Measurements from ENCODE around the gene JPT1.
"Not testable (repeated sequence)": the region's sequence is repeated elsewhere in the genome, so short reads cannot be mapped to it uniquely, and the experiment has no call there.

JPT1 gene

GRCh38 chr17:75154195-75155106, at the start of gene JPT1:
Gene JPT1, minus strand, starts transcription at chr17:75154512. Its CDS starts 115 bp downstream, at chr17:75154397.
- DNase-seq, result peak; percentile 97

GRCh38 chr17:75199886-75200618, 45.7 kb upstream of the JPT1 start:
- no peak for DNase-seq

GRCh38 chr17:75194879-75195278, 40.6 kb upstream of the JPT1 start:
- DNase-seq, result no peak

- no peak for DNase-seq
These were observed 37.3 kb upstream of the JPT1 start for GRCh38 chr17:75191584-75191983.

GRCh38 chr17:75188614-75189013, 34.3 kb upstream of the JPT1 start:
- no peak for DNase-seq

- no peak for DNase-seq
These were observed 29.9 kb upstream of the JPT1 start for GRCh38 chr17:75183999-75184884.

- peak; percentile 90 for DNase-seq
These were observed 28.5 kb upstream of the JPT1 start, which contains the start of gene SUMO2 for GRCh38 chr17:75182569-75183436. Gene SUMO2, minus strand, starts transcription at chr17:75182959. Its CDS starts 125 bp downstream, at chr17:75182834.

GRCh38 chr17:75182319-75182568, 27.9 kb upstream of the JPT1 start:
- DNase-seq, result no peak

GRCh38 chr17:75181608-75182318, 27.5 kb upstream of the JPT1 start:
- DNase-seq, result no peak

GRCh38 chr17:75181110-75181509, 26.8 kb upstream of the JPT1 start:
- DNase-seq, result no peak

GRCh38 chr17:75178453-75178852, 24.1 kb upstream of the JPT1 start:
- no peak for DNase-seq

- DNase-seq, result no peak
These were observed 22.3 kb upstream of the JPT1 start for GRCh38 chr17:75176625-75177024.

- DNase-seq, result no peak
These were observed 20.7 kb upstream of the JPT1 start for GRCh38 chr17:75174996-75175395.

GRCh38 chr17:75173526-75173925, 19.2 kb upstream of the JPT1 start:
- no peak for DNase-seq

- no peak for DNase-seq
These were observed 14.7 kb upstream of the JPT1 start for GRCh38 chr17:75168998-75169397.

GRCh38 chr17:75164606-75165005, 10.3 kb upstream of the JPT1 start:
- not testable (repeated sequence) for DNase-seq

GRCh38 chr17:75163074-75163473, 8.8 kb upstream of the JPT1 start:
- no peak for DNase-seq

- DNase-seq, result no peak
These were observed 5.9 kb upstream of the JPT1 start for GRCh38 chr17:75160211-75160610.

GRCh38 chr17:75159196-75160031, 5.1 kb upstream of the JPT1 start:
- DNase-seq, result no peak

GRCh38 chr17:75158480-75158879, 4.2 kb upstream of the JPT1 start:
- DNase-seq, result not testable (repeated sequence)

- no peak for DNase-seq
These were observed 884 bp upstream of the JPT1 start for GRCh38 chr17:75155191-75155601.

All from NCI-H2227 treated with DMSO at 0.1 percent for 48 hours (cell line).